ENCODE measurements around the gene SCFD1.

- TF ChIP-seq CTCF (IDR thresholded peaks at IDR 0.05) (no peak), POLR2A (IDR thresholded peaks at IDR 0.05) (no peak)
These were observed 11.3 kb upstream of the SCFD1 start for GRCh38 chr14:30610787-30611343.
